Muscle layer of duodenum (tissue), 2 donors: ENCODE results near the gene MCL1.
"Not testable (repeated sequence)": the region's sequence is repeated elsewhere in the genome, so short reads cannot be mapped to it uniquely, and the experiment has no call there.

Experiments
- H3K27ac ChIP-seq: one replicate; pipeline ENCODE4 v1.7.0; 2013; ENCODE audit warnings: mild to moderate bottlenecking, low read length
- H3K27me3 ChIP-seq: one replicate; pipeline ENCODE4 v1.7.0; 2013; ENCODE audit warnings: low read depth, mild to moderate bottlenecking, control low read depth, low read length
- H3K36me3 ChIP-seq, 2 donors: one replicate each; pipeline ENCODE4 v1.7.0; 2013; ENCODE audit warnings: low read length in 2 of 2, control low read depth in 1 of 2, mild to moderate bottlenecking in 1 of 2; ENCODE audit not compliant: insufficient read depth in 2 of 2, control insufficient read depth in 1 of 2
- H3K4me1 ChIP-seq, 2 donors: one replicate each; pipeline ENCODE4 v1.7.0; 2013; ENCODE audit warnings: low read length in 2 of 2, mild to moderate bottlenecking in 2 of 2, control low read depth in 1 of 2, moderate library complexity in 1 of 2; ENCODE audit not compliant: insufficient read depth in 2 of 2, control insufficient read depth in 1 of 2
- H3K4me3 ChIP-seq, 2 donors: one replicate each; pipeline ENCODE4 v1.7.0; 2013; ENCODE audit warnings: low read length in 2 of 2, low read depth in 1 of 2, mild to moderate bottlenecking in 1 of 2
- H3K9me3 ChIP-seq, 2 donors: one replicate each; pipeline ENCODE4 v1.7.0; 2013; ENCODE audit warnings: low read length in 2 of 2, control low read depth in 1 of 2, mild to moderate bottlenecking in 1 of 2; ENCODE audit not compliant: control insufficient read depth in 1 of 2
- donor health status: healthy.

MCL1 gene

GRCh38 chr1:150579110-150579944, at the start of gene MCL1:
MCL1 (minus strand) TSS chr1:150579610; CDS start chr1:150579530, 80 bp downstream.
- Histone ChIP-seq H3K27me3 (no peaks in the 10 kb centered on the region), H3K4me1 (peaks cover 13 to 17% of the 10 kb centered on the region in 2 donors), H3K9me3 (no peaks in the 10 kb centered on the region), H3K27ac (peak within 1 kb of the TSS; percentile 100), H3K36me3 (peaks cover 39 to 49% of the 10 kb centered on the region in 2 donors), H3K4me3 (peak within 1 kb of the TSS; percentile 98 to 100)

GRCh38 chr1:150628766-150629114, 49.3 kb upstream of the MCL1 start:
- Histone ChIP-seq H3K9me3 (no peaks in the 10 kb centered on the region), H3K36me3 (peaks cover 25 to 39% of the 10 kb centered on the region in 2 donors), H3K27ac (peak overlapping the region; percentile 98), H3K27me3 (no peaks in the 10 kb centered on the region), H3K4me3 (peak overlapping the region; percentile 68 to 93), H3K4me1 (peaks cover 6 to 19% of the 10 kb centered on the region in 2 donors)

- Histone ChIP-seq H3K9me3 (no peaks in the 10 kb centered on the region), H3K27me3 (no peaks in the 10 kb centered on the region), H3K27ac (peak overlapping the region; percentile 98), H3K4me3 (peak overlapping the region; percentile 68 to 93), H3K4me1 (peaks cover 7 to 19% of the 10 kb centered on the region in 2 donors), H3K36me3 (peaks cover 29 to 40% of the 10 kb centered on the region in 2 donors)
These were observed 48.5 kb upstream of the MCL1 start for GRCh38 chr1:150627826-150628410.

DNA sequence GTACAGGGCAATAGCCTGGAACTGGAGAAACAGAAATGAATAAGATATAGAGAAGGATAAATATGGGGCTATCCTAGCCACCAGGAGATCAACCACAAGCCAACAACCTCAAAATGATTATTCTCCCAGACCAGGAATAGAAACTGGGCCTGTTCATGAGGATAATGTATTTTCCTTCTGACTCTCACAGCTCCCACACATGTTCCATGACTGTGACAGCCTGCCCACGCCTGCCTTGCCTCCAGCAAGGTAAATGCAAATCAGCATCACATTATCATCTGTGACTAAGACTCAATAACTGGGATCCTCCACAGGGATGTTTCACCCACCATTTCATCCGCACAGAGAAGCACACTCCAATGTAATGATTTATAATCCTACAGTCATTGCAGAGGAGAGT, 46.7 kb upstream of the MCL1 start:
- Histone ChIP-seq H3K9me3 (no peaks in the 10 kb centered on the region), H3K4me1 (peaks cover 11 to 35% of the 10 kb centered on the region in 2 donors), H3K27ac (no peak overlapping the region), H3K4me3 (no peak overlapping the region), H3K36me3 (peaks cover 32 to 40% of the 10 kb centered on the region in 2 donors), H3K27me3 (no peaks in the 10 kb centered on the region)

- H3K9me3 ChIP-seq, H3K27ac ChIP-seq, H3K4me3 ChIP-seq, H3K27me3 ChIP-seq: not testable (repeated sequence)
- H3K4me1 ChIP-seq, result peaks cover 19 to 38% of the 10 kb centered on the region in 2 donors
- peaks cover 32 to 40% of the 10 kb centered on the region in 2 donors for H3K36me3 ChIP-seq
These were observed 45.1 kb upstream of the MCL1 start for GRCh38 chr1:150624546-150624945.

DNA sequence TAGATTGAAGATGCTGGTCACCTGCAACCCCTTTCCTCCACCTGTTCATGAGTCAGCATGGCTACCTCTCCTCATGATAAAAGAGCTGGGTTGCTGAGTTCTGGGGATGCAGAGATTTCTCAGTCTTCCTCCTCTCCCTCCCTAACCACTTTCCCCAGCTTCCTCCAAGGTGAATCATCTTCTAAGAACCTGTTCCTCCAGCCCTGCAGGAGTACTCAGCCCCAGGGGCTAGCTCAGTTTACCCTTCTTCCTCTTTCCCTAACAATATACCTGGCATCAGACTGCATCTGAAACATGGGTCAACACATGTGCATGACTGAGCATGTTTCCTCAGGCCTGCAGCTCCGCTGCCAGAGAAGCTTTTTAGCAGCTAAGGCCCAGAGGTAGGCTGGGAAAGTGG, 44.7 kb upstream of the MCL1 start:
- H3K9me3 ChIP-seq, H3K27ac ChIP-seq, H3K4me3 ChIP-seq, H3K27me3 ChIP-seq: not testable (repeated sequence)
- peaks cover 23 to 38% of the 10 kb centered on the region in 2 donors for H3K4me1 ChIP-seq
- peaks cover 32 to 40% of the 10 kb centered on the region in 2 donors for H3K36me3 ChIP-seq

DNA sequence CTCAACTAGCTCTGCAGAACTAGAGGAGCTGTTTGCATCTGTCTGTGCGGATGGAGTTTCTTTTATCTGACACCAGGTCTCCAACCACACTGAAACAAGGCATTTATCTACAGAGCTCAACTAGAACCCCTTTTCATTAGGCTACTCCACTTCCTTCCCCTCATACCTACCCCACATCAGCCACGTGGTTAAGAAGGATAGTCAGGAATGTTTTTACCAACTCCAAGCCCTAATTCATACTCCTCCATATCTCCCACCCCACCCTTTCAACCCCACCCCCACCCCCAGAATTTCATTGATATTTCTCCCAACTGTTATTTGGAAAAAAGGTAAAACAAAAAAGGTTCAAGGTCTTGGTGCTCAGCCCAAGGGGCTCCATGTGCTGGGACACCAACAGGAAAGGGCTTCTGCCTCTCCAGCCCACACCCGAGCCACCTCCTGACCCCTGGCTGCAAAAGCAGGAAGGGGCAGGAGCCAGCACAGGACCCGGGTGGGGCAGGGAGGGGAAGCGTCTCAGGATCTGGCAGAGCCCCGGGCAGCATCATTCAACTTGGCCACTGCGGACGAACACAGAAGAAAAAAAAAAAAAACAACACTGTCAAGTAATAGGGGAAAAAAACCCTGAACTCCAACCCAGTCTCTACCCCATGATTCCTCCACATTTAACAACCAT, 43.0 kb upstream of the MCL1 start:
- no peak overlapping the region for H3K4me3 ChIP-seq
- peak overlapping the region; percentile 34 for H3K27ac ChIP-seq
- peaks cover 17 to 26% of the 10 kb centered on the region in 2 donors for H3K4me1 ChIP-seq
- H3K36me3 ChIP-seq, result peaks cover 32 to 39% of the 10 kb centered on the region in 2 donors
- no peaks in the 10 kb centered on the region for H3K9me3 ChIP-seq
- no peaks in the 10 kb centered on the region for H3K27me3 ChIP-seq

DNA sequence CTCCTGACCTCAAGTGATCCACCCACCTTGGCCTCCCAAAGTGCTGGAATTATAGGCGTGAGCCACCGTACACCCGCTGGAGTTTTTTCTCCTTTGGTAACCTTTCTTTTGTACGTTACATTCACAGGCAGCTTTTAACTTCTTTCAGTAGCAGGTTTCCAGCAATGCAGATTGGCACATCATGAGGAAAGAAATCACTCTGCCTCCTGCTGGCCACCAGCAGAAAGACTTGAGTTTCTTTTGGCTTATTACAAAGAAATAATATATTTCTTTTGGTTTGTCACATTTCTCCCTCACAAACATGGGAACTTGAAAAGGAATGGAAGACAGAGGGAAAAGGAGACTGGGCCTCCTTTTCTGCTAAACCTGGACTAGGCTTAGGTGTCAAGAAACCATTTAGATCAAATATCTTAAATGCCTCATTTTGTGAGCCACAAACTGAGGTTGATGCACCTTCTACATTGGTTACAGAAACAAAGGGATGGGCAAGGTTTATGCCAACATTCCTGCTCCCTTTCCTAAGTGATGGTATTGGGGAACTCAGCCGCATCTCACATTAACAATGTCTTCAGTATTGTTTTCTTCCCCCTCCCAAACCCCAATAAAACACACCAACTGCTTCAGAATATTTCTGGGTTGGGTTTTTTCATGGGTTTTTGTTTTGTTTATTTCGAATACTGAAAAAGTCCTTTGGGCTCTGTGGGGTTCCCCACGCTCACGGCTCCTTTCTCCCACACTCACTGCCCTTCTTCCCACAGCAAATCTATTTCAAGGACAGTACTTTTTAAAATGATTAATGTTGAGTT, 42.3 kb upstream of the MCL1 start:
- Histone ChIP-seq H3K27ac (peak overlapping the region; percentile 34), H3K27me3 (no peaks in the 10 kb centered on the region), H3K9me3 (no peaks in the 10 kb centered on the region), H3K4me1 (peaks cover 17 to 25% of the 10 kb centered on the region in 2 donors), H3K4me3 (no peak overlapping the region), H3K36me3 (peaks cover 31% of the 10 kb centered on the region in 2 donors)

DNA sequence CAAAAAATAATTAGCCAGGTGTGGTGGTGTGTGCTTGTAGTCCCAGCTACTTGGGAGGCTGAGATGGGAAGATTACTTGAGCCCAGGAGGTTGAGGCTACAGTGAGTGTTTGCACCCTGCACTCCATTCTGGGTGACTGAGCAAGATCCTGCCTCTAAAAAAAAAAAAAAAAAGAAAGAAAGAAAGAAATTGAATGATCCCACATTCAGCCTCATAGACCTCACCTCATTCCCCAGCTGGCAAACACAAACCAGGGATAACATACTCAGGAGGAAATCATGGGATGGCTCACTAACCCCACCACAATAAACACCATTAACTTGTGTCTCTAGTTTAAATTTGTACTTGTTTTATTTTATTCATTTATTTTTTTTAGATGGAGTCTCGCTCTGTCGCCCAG, 41.5 kb upstream of the MCL1 start:
- H3K27me3 ChIP-seq, result no peaks in the 10 kb centered on the region
- no peaks in the 10 kb centered on the region for H3K9me3 ChIP-seq
- H3K4me1 ChIP-seq, result peaks cover 17 to 25% of the 10 kb centered on the region in 2 donors
- H3K4me3 ChIP-seq, result no peak overlapping the region
- H3K27ac ChIP-seq, result peak overlapping the region; percentile 11
- peaks cover 24 to 27% of the 10 kb centered on the region in 2 donors for H3K36me3 ChIP-seq

DNA sequence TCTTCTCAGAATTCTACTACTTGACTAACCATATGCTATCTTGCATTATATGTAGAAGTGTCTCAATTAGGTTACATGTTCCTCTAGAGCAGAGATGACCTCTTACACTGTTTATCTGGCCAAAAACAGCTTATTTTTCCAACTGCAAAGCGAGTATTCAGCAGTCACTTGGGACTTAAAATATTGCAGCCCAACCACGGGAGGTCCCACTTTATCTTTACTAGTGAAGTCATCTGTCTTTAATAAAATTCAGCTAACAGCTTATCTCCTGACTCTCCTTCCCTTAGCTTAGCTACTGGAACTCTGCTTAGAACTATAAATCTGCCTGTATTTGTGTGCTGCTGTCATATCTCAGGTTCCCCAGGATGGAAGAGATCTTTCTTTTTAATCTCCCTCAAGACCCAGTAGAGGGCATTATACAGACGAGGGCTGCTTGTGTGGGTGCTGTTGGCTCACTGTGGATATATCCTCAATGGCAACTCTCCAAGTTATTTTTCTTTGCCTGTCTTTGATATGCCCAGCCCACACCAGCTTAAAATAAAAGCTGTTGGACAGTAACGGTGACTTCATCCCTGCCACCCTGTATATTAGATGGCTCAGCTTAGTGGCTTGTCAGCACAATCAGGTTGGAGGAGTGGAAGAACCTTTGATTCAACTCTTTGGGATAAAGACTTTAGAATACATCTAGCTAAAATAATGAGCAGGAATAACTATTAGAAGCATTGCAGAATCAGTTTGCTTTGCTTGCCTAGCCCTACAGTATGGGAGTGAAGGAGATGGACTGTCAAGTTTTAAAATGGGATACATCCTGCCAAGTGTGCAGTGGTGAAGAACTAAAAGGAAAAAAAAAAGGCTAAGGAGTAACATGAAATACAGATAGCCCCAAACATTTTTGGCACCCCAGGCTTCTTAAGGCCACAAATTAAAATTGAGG, 40.4 kb upstream of the MCL1 start:
- Histone ChIP-seq H3K4me1 (peaks cover 17 to 25% of the 10 kb centered on the region in 2 donors), H3K27me3 (no peaks in the 10 kb centered on the region), H3K4me3 (no peak overlapping the region), H3K27ac (peak overlapping the region; percentile 11), H3K36me3 (peaks cover 13 to 18% of the 10 kb centered on the region in 2 donors), H3K9me3 (no peaks in the 10 kb centered on the region)
